HEK293T (cell line): ENCODE data around the gene TEX264.

Experiments
- ARNT ChIP-seq: fragments of 450-650 bp; IDR thresholded peaks from 2 replicates; pipeline ENCODE4 v1.6.1; 2017; ENCODE audit warnings: mild to moderate bottlenecking
- BHLHE40 ChIP-seq: fragments of 450-650 bp; IDR thresholded peaks from 2 replicates; pipeline ENCODE4 v1.6.1; 2016; ENCODE audit warnings: mild to moderate bottlenecking, moderate library complexity, borderline replicate concordance
- ELF4 ChIP-seq: fragments of 450-650 bp; IDR thresholded peaks from 2 replicates; pipeline ENCODE4 v1.6.1; 2017; ENCODE audit warnings: antibody characterized with exemption
- FOXA1 ChIP-seq: fragments of 450-650 bp; IDR thresholded peaks from 2 replicates; pipeline ENCODE4 v1.6.1; 2016; ENCODE audit warnings: mild to moderate bottlenecking
- FOXK2 ChIP-seq: fragments of 450-650 bp; IDR thresholded peaks from 2 replicates; pipeline ENCODE4 v1.6.1; 2016; ENCODE audit warnings: mild to moderate bottlenecking
- FOXM1 ChIP-seq: fragments of 450-650 bp; IDR thresholded peaks from 2 replicates; pipeline ENCODE4 v1.6.1; 2017; ENCODE audit warnings: mild to moderate bottlenecking, borderline replicate concordance
- HDGF ChIP-seq: fragments of 450-650 bp; IDR thresholded peaks from 2 replicates; pipeline ENCODE4 v1.6.1; 2017; ENCODE audit warnings: antibody characterized with exemption, borderline replicate concordance
- LEF1 ChIP-seq: fragments of 450-650 bp; IDR thresholded peaks from 2 replicates; pipeline ENCODE4 v1.6.1; 2017; ENCODE audit warnings: mild to moderate bottlenecking, borderline replicate concordance
- NFRKB ChIP-seq: fragments of 450-650 bp; IDR thresholded peaks from 2 replicates; pipeline ENCODE4 v1.6.1; 2016; ENCODE audit warnings: mild to moderate bottlenecking, moderate library complexity
- PKNOX1 ChIP-seq: fragments of 450-650 bp; IDR thresholded peaks from 2 replicates; pipeline ENCODE4 v1.6.1; 2016
- SP1 ChIP-seq: fragments of 450-650 bp; IDR thresholded peaks from 2 replicates; pipeline ENCODE4 v1.6.1; 2017
- SUZ12 ChIP-seq: fragments of 450-650 bp; IDR thresholded peaks from 2 replicates; pipeline ENCODE4 v1.6.1; 2016; ENCODE audit warnings: mild to moderate bottlenecking
- TARDBP ChIP-seq: fragments of 450-650 bp; IDR thresholded peaks from 2 replicates; pipeline ENCODE4 v1.6.1; 2016
- ZNF384 ChIP-seq: fragments of 450-650 bp; IDR thresholded peaks from 2 replicates; pipeline ENCODE4 v1.6.1; 2016

- no peak for TF ChIP-seq NFRKB
- no peak for TF ChIP-seq HDGF
- no peak for TF ChIP-seq ELF4
- TF ChIP-seq FOXA1 = no peak
- no peak for TF ChIP-seq ZNF384
- no peak for TF ChIP-seq SUZ12
- TF ChIP-seq SP1 = no peak
- no peak for TF ChIP-seq FOXK2
- TF ChIP-seq BHLHE40 = no peak
- no peak for TF ChIP-seq FOXM1
- no peak for TF ChIP-seq ARNT
- no peak for TF ChIP-seq LEF1
- TF ChIP-seq TARDBP = no peak
- TF ChIP-seq PKNOX1 = no peak
Observed at GRCh38 chr3:51686056-51686455, 15.0 kb downstream of the TEX264 start.
